ENCODE data around the gene SLC25A45.
A peak's percentile ranks its signal among the peaks of the same experiment; 100 is the strongest.

The SLC25A45 gene

DNA sequence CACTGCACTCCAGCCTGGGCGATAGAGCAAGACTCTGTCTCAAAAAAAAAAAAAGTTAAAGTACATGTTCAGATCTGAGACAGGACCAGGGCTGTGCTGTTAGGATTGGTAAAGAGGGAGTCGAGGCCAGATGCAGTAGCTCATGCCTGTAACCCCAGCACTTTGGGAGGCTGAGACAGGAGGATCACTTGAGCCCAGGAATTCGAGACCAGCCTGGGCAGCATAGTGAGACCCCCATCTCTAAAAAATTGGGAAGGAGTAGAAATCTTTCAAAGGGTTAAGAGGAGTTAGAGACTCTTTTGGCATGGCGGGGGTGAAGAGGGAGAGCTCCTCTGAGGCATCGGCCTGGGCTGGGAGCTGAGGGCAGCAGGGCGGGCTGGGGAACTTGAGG, 11.8 kb downstream of the SLC25A45 start:
- TF ChIP-seq, protein P1, sequence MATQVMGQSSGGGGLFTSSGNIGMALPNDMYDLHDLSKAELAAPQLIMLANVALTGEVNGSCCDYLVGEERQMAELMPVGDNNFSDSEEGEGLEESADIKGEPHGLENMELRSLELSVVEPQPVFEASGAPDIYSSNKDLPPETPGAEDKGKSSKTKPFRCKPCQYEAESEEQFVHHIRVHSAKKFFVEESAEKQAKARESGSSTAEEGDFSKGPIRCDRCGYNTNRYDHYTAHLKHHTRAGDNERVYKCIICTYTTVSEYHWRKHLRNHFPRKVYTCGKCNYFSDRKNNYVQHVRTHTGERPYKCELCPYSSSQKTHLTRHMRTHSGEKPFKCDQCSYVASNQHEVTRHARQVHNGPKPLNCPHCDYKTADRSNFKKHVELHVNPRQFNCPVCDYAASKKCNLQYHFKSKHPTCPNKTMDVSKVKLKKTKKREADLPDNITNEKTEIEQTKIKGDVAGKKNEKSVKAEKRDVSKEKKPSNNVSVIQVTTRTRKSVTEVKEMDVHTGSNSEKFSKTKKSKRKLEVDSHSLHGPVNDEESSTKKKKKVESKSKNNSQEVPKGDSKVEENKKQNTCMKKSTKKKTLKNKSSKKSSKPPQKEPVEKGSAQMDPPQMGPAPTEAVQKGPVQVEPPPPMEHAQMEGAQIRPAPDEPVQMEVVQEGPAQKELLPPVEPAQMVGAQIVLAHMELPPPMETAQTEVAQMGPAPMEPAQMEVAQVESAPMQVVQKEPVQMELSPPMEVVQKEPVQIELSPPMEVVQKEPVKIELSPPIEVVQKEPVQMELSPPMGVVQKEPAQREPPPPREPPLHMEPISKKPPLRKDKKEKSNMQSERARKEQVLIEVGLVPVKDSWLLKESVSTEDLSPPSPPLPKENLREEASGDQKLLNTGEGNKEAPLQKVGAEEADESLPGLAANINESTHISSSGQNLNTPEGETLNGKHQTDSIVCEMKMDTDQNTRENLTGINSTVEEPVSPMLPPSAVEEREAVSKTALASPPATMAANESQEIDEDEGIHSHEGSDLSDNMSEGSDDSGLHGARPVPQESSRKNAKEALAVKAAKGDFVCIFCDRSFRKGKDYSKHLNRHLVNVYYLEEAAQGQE (IDR thresholded peaks at IDR 0.05; ENCODE audit: insufficient replicate concordance, low read depth): no peak
- TF ChIP-seq GABPA (IDR thresholded peaks at IDR 0.05; ENCODE audit: low read depth): no peak
- no peak for TF ChIP-seq POLR2AphosphoS5 (IDR thresholded peaks at IDR 0.05; ENCODE audit: low read depth)
- no peak for TF ChIP-seq SPI1 (IDR thresholded peaks at IDR 0.05; ENCODE audit: borderline replicate concordance, low read depth)
- TF ChIP-seq, protein P2, sequence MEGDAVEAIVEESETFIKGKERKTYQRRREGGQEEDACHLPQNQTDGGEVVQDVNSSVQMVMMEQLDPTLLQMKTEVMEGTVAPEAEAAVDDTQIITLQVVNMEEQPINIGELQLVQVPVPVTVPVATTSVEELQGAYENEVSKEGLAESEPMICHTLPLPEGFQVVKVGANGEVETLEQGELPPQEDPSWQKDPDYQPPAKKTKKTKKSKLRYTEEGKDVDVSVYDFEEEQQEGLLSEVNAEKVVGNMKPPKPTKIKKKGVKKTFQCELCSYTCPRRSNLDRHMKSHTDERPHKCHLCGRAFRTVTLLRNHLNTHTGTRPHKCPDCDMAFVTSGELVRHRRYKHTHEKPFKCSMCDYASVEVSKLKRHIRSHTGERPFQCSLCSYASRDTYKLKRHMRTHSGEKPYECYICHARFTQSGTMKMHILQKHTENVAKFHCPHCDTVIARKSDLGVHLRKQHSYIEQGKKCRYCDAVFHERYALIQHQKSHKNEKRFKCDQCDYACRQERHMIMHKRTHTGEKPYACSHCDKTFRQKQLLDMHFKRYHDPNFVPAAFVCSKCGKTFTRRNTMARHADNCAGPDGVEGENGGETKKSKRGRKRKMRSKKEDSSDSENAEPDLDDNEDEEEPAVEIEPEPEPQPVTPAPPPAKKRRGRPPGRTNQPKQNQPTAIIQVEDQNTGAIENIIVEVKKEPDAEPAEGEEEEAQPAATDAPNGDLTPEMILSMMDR (IDR thresholded peaks at IDR 0.05; ENCODE audit: insufficient read depth, low read length): no peak
- Histone ChIP-seq H3K27ac (replicated peaks) (no peak overlapping the region), H3K4me3 (replicated peaks; ENCODE audit: insufficient read depth, low read length) (no peak overlapping the region), H3K27me3 (ENCODE audit: insufficient read depth, poor library complexity, severe bottlenecking) (no peaks in the 10 kb centered on the region)
- no peak for DNase-seq (ENCODE audit: low read depth in 1 of 2, low spot score in 1 of 2)

DNA sequence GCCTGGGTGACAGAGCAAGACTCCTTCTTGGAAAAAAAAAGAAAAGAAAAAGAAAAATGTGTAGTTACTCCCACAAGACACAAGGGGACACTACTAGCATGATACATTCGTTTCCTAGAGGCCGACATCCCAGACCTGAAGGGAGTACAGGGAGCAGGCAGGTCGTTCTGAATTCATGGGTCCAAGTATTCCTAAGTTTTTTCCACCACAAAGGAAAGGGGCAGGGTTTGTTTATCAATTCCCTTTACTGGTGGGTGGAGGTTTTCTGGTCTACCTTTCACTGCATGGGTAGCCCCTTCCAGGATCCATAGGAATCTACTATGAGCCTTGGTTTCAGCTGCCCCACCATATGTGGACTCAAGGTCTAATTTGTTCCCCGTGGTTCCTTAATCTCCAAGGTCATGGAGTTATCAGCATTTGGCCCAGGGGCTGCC, 16.1 kb downstream of the SLC25A45 start:
- Histone ChIP-seq H3K27ac (replicated peaks) (no peak overlapping the region), H3K27me3 (ENCODE audit: insufficient read depth, poor library complexity, severe bottlenecking) (no peaks in the 10 kb centered on the region), H3K4me3 (replicated peaks; ENCODE audit: insufficient read depth, low read length) (no peak overlapping the region)
- TF ChIP-seq, protein P2 (IDR thresholded peaks at IDR 0.05; ENCODE audit: insufficient read depth, low read length): peak; percentile 56
- TF ChIP-seq, protein P1 (IDR thresholded peaks at IDR 0.05; ENCODE audit: insufficient replicate concordance, low read depth): no peak
- peak in 1 of 2 experiments; percentile 56 for DNase-seq (ENCODE audit: low read depth in 1 of 2, low spot score in 1 of 2)

DNA sequence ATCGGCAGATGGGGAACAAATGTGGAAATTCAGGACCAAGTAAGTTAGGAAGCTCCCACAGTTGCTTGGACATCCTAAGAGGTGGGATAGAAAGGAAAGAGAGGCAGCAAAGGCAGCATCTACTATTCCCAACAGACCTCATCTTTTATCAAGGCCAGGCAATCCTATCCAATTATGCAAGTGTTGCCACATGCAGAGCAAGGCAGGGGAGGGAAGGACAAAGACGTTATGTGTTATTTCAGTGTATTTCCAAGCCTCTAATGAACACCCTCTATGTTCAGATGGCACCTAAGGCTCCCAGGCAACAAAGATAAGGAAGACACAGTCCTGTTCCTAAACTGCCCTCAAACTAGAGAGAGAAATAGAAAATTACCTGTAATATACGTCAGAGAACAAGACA, 18.7 kb downstream of the SLC25A45 start:
- no peaks in the 10 kb centered on the region for H3K27me3 ChIP-seq (ENCODE audit: insufficient read depth, poor library complexity, severe bottlenecking)
- no peak overlapping the region for H3K4me3 ChIP-seq (replicated peaks; ENCODE audit: insufficient read depth, low read length)
- peak in 1 of 2 experiments; percentile 41 for DNase-seq (ENCODE audit: low read depth in 1 of 2, low spot score in 1 of 2)
- H3K27ac ChIP-seq (replicated peaks): peak overlapping the region; percentile 17; the same call in 1 of the 2 replicates
- TF ChIP-seq POLR2AphosphoS5 (IDR thresholded peaks at IDR 0.05; ENCODE audit: low read depth) (no peak), GABPA (IDR thresholded peaks at IDR 0.05; ENCODE audit: low read depth) (no peak), SPI1 (IDR thresholded peaks at IDR 0.05; ENCODE audit: borderline replicate concordance, low read depth) (no peak)
- TF ChIP-seq, protein P1 (IDR thresholded peaks at IDR 0.05; ENCODE audit: insufficient replicate concordance, low read depth): no peak
- TF ChIP-seq, protein P2 (IDR thresholded peaks at IDR 0.05; ENCODE audit: insufficient read depth, low read length): no peak
